GM23338 (cell line): ENCODE measurements around the gene PIGK. TPM values are rescaled to one million over a fixed set of nuclear protein-coding genes. Genes with fewer than 3 reads are reported as not detected.

Experiments
- ATAC-seq: fragments of 200-7000 bp; cut with Tn5 transposase; 3 replicates; pipeline ENCODE4 v1.9.1; 2020
- DNase-seq: peaks from one replicate; pipeline ENCODE4 v3.0.0-alpha.2; 2015; ENCODE audit warnings: low spot score
- H2AFZ ChIP-seq: fragments of 200-600 bp; sonication (generic); 2 replicates; pipeline ENCODE4 v1.8.0; 2016; ENCODE audit warnings: antibody characterized with exemption, mild to moderate bottlenecking, moderate library complexity
- H3F3A ChIP-seq: fragments of 200-600 bp; sonication (generic); replicated peaks from 2 replicates; pipeline ENCODE4 v1.8.0; 2017; ENCODE audit warnings: antibody characterized with exemption, mixed run types, low read depth
- H3K27ac ChIP-seq: fragments of 200-600 bp; sonication (generic); 2 replicates; pipeline ENCODE4 v1.6.1; 2016; ENCODE audit warnings: low read depth
- H3K27me3 ChIP-seq: fragments of 200-600 bp; sonication (generic); 2 replicates; pipeline ENCODE4 v1.8.0; 2016; ENCODE audit warnings: mild to moderate bottlenecking, mixed run types, moderate library complexity; ENCODE audit not compliant: insufficient read depth
- H3K36me3 ChIP-seq: fragments of 200-600 bp; sonication (generic); 2 replicates; pipeline ENCODE4 v1.8.0; 2016; ENCODE audit warnings: mild to moderate bottlenecking; ENCODE audit not compliant: insufficient read depth
- H3K4me1 ChIP-seq: fragments of 200-600 bp; sonication (generic); 2 replicates; pipeline ENCODE4 v1.8.0; 2016; ENCODE audit warnings: mild to moderate bottlenecking, moderate library complexity; ENCODE audit not compliant: insufficient read depth
- H3K4me2 ChIP-seq: fragments of 200-600 bp; sonication (generic); 2 replicates; pipeline ENCODE4 v1.7.1; 2017; ENCODE audit warnings: mixed run types
- H3K4me3 ChIP-seq: fragments of 200-600 bp; sonication (generic); 2 replicates; pipeline ENCODE4 v1.6.1; 2016; ENCODE audit warnings: mixed run types
- H3K79me2 ChIP-seq: fragments of 200-600 bp; sonication (generic); replicated peaks from 2 replicates; pipeline ENCODE4 v1.8.0; 2017; ENCODE audit warnings: mild to moderate bottlenecking; ENCODE audit not compliant: insufficient read depth
- H3K9me2 ChIP-seq: fragments of 200-600 bp; sonication (generic); 2 replicates; pipeline ENCODE4 v1.8.0; 2017; ENCODE audit not compliant: insufficient read depth
- H4K20me1 ChIP-seq: fragments of 200-600 bp; sonication (generic); replicated peaks from 2 replicates; pipeline ENCODE4 v1.8.0; 2017; ENCODE audit warnings: mild to moderate bottlenecking; ENCODE audit not compliant: insufficient read depth
- H3K27ac Mint-ChIP-seq: 2 replicates; pipeline ENCODE4 v1.8.0; 2020; ENCODE audit warnings: inconsistent platforms, mild to moderate bottlenecking, moderate library complexity, mixed read lengths
- H3K27me3 Mint-ChIP-seq: 3 replicates; pipeline ENCODE4 v1.8.0; 2022; ENCODE audit warnings: low read depth, mild to moderate bottlenecking, moderate library complexity, mixed read lengths, inconsistent platforms; ENCODE audit not compliant: insufficient read depth, poor library complexity
- H3K36me3 Mint-ChIP-seq: 3 replicates; pipeline ENCODE4 v1.8.0; 2021; ENCODE audit warnings: low read depth, mild to moderate bottlenecking, inconsistent platforms, moderate library complexity, mixed read lengths
- H3K4me1 Mint-ChIP-seq: 3 replicates; pipeline ENCODE4 v1.8.0; 2020; ENCODE audit warnings: mild to moderate bottlenecking, inconsistent platforms, mixed read lengths
- H3K4me3 Mint-ChIP-seq: 3 replicates; pipeline ENCODE4 v1.8.0; 2021; ENCODE audit warnings: moderate library complexity, mild to moderate bottlenecking, inconsistent platforms, mixed read lengths
- H3K9me3 Mint-ChIP-seq: 3 replicates; pipeline ENCODE4 v1.8.0; 2020; ENCODE audit warnings: moderate library complexity, mild to moderate bottlenecking, inconsistent platforms, mixed read lengths
- CREB1 ChIP-seq: fragments of 250-450 bp; sonication (Bioruptor Pico); IDR thresholded peaks from 2 replicates; pipeline ENCODE4 v1.5.0; 2020; ENCODE audit warnings: low read depth, mild to moderate bottlenecking, moderate library complexity
- CTCF ChIP-seq, 2 experiments: fragments of 200-600 bp in 1 of 2; sonication (generic) in 1 of 2; conservative IDR thresholded peaks; 2 replicates each; pipeline versions ENCODE4 v1.5.1 to v1.6.1; 2016 to 2017; ENCODE audit warnings: antibody characterized with exemption in 2 of 2, low read depth in 2 of 2, mild to moderate bottlenecking in 2 of 2, moderate library complexity in 1 of 2
- ETS1 ChIP-seq: IDR thresholded peaks from 2 replicates; pipeline ENCODE4 v1.6.1; 2016; ENCODE audit warnings: antibody characterized with exemption
- EZH2 ChIP-seq: fragments of 200-600 bp; sonication (generic); IDR thresholded peaks from one replicate; pipeline ENCODE4 v1.8.0; 2017; ENCODE audit warnings: antibody characterized with exemption, mild to moderate bottlenecking, low read depth; ENCODE audit not compliant: unreplicated experiment
- EZH2phosphoT487 ChIP-seq: fragments of 200-600 bp; sonication (generic); IDR thresholded peaks from one replicate; pipeline ENCODE4 v1.8.1; 2018; ENCODE audit warnings: antibody characterized with exemption; ENCODE audit not compliant: unreplicated experiment
- JUNB ChIP-seq: IDR thresholded peaks from one replicate; pipeline ENCODE4 v1.6.1; 2016; ENCODE audit warnings: antibody characterized with exemption; ENCODE audit not compliant: unreplicated experiment
- NANOG ChIP-seq: IDR thresholded peaks from 2 replicates; pipeline ENCODE4 v1.6.1; 2016; ENCODE audit warnings: antibody characterized with exemption, borderline replicate concordance
- POLR2AphosphoS5 ChIP-seq: IDR thresholded peaks from 2 replicates; pipeline ENCODE4 v1.6.1; 2016; ENCODE audit warnings: antibody characterized with exemption, low read depth
- REST ChIP-seq: IDR thresholded peaks from one replicate; pipeline ENCODE4 v1.6.1; 2018; ENCODE audit warnings: antibody characterized with exemption; ENCODE audit not compliant: unreplicated experiment
- STAT1 ChIP-seq: IDR thresholded peaks from one replicate; pipeline ENCODE4 v1.6.1; 2016; ENCODE audit warnings: antibody characterized with exemption; ENCODE audit not compliant: unreplicated experiment
- ZNF114 ChIP-seq: fragments of 250-450 bp; sonication (Bioruptor Pico); IDR thresholded peaks from 2 replicates; pipeline ENCODE4 v1.5.0; 2020; ENCODE audit warnings: mild to moderate bottlenecking, moderate library complexity
- ZNF331 ChIP-seq: fragments of 250-450 bp; sonication (Bioruptor Pico); IDR thresholded peaks from 2 replicates; pipeline ENCODE4 v1.5.0; 2020; ENCODE audit warnings: low read depth, mild to moderate bottlenecking, moderate library complexity
- ZNF462 ChIP-seq: fragments of 250-450 bp; sonication (Bioruptor Pico); IDR thresholded peaks from 2 replicates; pipeline ENCODE4 v1.5.0; 2020; ENCODE audit warnings: mild to moderate bottlenecking, moderate library complexity
- polyA plus RNA-seq: library from polyadenylated mRNA; unstranded; fragments of >200 nt; fragmentation: Nextera tagmentation; extraction: Ambion mirVana; gene quantifications from 2 replicates; pipeline ENCODE4 v1.2.1, GENCODE V29; 2016
- total RNA-seq: library from RNA; depleted of rRNA; stranded (reverse); fragments of >200 nt; shearing (Covaris generic); gene quantifications from 2 replicates; pipeline ENCODE4 v1.2.3, GENCODE V29; 2014

Gene PIGK
- total and polyA plus RNA-seq, 2 experiments from 2014 or later = 16.4 to 26.4 TPM

GRCh38 chr1:77095236-77095635 is 124.0 kb downstream of the PIGK start:
- no peak overlapping the region for H3K27ac Mint-ChIP-seq
- Histone ChIP-seq H3K36me3 (no peaks in the 10 kb centered on the region), H3K4me3 (no peak overlapping the region), H3F3A (no peaks in the 10 kb centered on the region), H3K79me2 (no peaks in the 10 kb centered on the region), H3K27ac (no peak overlapping the region), H2AFZ (no peak overlapping the region), H3K4me2 (no peak overlapping the region), H3K27me3 (no peaks in the 10 kb centered on the region), H3K4me1 (no peaks in the 10 kb centered on the region), H3K9me2 (no peaks in the 10 kb centered on the region), H4K20me1 (no peaks in the 10 kb centered on the region)
- H3K9me3 Mint-ChIP-seq = peaks cover 4% of the 10 kb centered on the region; the same call in 1 of the 3 replicates
- ATAC-seq (no peak), DNase-seq (no peak)
- H3K36me3 Mint-ChIP-seq = no peaks in the 10 kb centered on the region
- TF ChIP-seq ZNF462 (CRISPR knock-in tag) (no peak), NANOG (no peak), POLR2AphosphoS5 (no peak), STAT1 (no peak), CREB1 (CRISPR knock-in tag) (no peak), EZH2phosphoT487 (no peak), ZNF331 (no peak), CTCF (conservative IDR thresholded peaks at IDR 0.05; ENCODE audit: low read depth in 2 of 2) (no peak), JUNB (no peak), ZNF114 (CRISPR knock-in tag) (no peak), EZH2 (no peak), REST (no peak), ETS1 (no peak)
- H3K4me3 Mint-ChIP-seq = no peak overlapping the region
- no peaks in the 10 kb centered on the region for H3K4me1 Mint-ChIP-seq
- H3K27me3 Mint-ChIP-seq = no peaks in the 10 kb centered on the region
